HepG2 (cell line): ENCODE results near the gene CCDC126. TPM values are rescaled to one million over a fixed set of nuclear protein-coding genes. Genes with fewer than 3 reads are reported as not detected.
A peak's percentile ranks its signal among the peaks of the same experiment; 100 is the strongest.

ENCODE experiments used
- GTF3A ChIP-seq: sonication (generic); formaldehyde crosslinking; conservative IDR thresholded peaks from 2 replicates; pipeline ENCODE4 v1.4.0; 2020; ENCODE audit warnings: mild to moderate bottlenecking, missing genetic modification reagents
- HDAC6 ChIP-seq: fragments of 200-600 bp; sonication (generic); IDR thresholded peaks from 2 replicates; pipeline ENCODE4 v1.7.0; 2017; ENCODE audit warnings: mild to moderate bottlenecking, antibody characterized with exemption, low read length, low read depth
- HOXA3 ChIP-seq: sonication (generic); formaldehyde crosslinking; IDR thresholded peaks from 2 replicates; pipeline ENCODE4 v1.5.0; 2020; ENCODE audit warnings: missing genetic modification reagents
- KLF15 ChIP-seq: sonication (generic); formaldehyde crosslinking; IDR thresholded peaks from 2 replicates; pipeline ENCODE4 v1.8.1; 2023; ENCODE audit warnings: borderline replicate concordance, mild to moderate bottlenecking, inconsistent platforms, missing genetic modification reagents, mixed read lengths
- MAFK ChIP-seq, 2 experiments: IDR thresholded peaks in 1 of 2; conservative IDR thresholded peaks in 1 of 2; 2 replicates each; pipeline ENCODE4 v1.6.1; 2011; ENCODE audit warnings: improper control_type of control experiment in 2 of 2, low read length in 2 of 2
- MIER2 ChIP-seq: IDR thresholded peaks from 2 replicates; pipeline ENCODE4 v1.6.1; 2016; ENCODE audit warnings: missing biosample characterization, missing genetic modification reagents
- MTF2 ChIP-seq: sonication (generic); formaldehyde crosslinking; IDR thresholded peaks from 2 replicates; pipeline ENCODE4 v1.5.0; 2020; ENCODE audit warnings: missing genetic modification reagents, borderline replicate concordance
- MYC ChIP-seq: sonication (generic); formaldehyde crosslinking; IDR thresholded peaks from 2 replicates; pipeline ENCODE4 v1.9.0; 2021; ENCODE audit warnings: missing genetic modification reagents, borderline replicate concordance
- PBX3 ChIP-seq: sonication (generic); formaldehyde crosslinking; IDR thresholded peaks from 2 replicates; pipeline ENCODE4 v1.8.1; 2023; ENCODE audit warnings: missing genetic modification reagents, inconsistent platforms, borderline replicate concordance
- PHB2 ChIP-seq: fragments of 450-650 bp; IDR thresholded peaks from 2 replicates; pipeline ENCODE4 v1.6.1; 2018; ENCODE audit not compliant: partially characterized antibody
- POGK ChIP-seq: sonication (generic); formaldehyde crosslinking; conservative IDR thresholded peaks from 2 replicates; pipeline ENCODE4 v1.8.0; 2022; ENCODE audit warnings: mild to moderate bottlenecking, moderate library complexity, missing genetic modification reagents
- RFX1 ChIP-seq: fragments of 450-650 bp; IDR thresholded peaks from 2 replicates; pipeline ENCODE4 v1.6.1; 2017
- SSRP1 ChIP-seq: IDR thresholded peaks from 2 replicates; pipeline ENCODE4 v1.6.1; 2016; ENCODE audit warnings: control low read depth
- U2AF1 ChIP-seq: fragments of 200-400 bp; formaldehyde crosslinking; optimal IDR thresholded peaks from 2 replicates; pipeline ENCODE3; 2017; ENCODE audit warnings: mild to moderate bottlenecking, low read depth, low read length
- ZFP36 ChIP-seq: fragments of 150-350 bp; IDR thresholded peaks from 2 replicates; pipeline ENCODE4 v1.6.1; 2018; ENCODE audit warnings: borderline replicate concordance, low read length, low read depth; ENCODE audit not compliant: partially characterized antibody
- ZNF317 ChIP-seq: sonication (generic); formaldehyde crosslinking; IDR thresholded peaks from 2 replicates; pipeline ENCODE4 v1.5.0; 2020; ENCODE audit warnings: mild to moderate bottlenecking, missing genetic modification reagents
- ZNF451 ChIP-seq: sonication (generic); formaldehyde crosslinking; IDR thresholded peaks from 2 replicates; pipeline ENCODE4 v1.5.0; 2020; ENCODE audit warnings: mild to moderate bottlenecking, missing genetic modification reagents
- ZNF510 ChIP-seq: sonication (generic); formaldehyde crosslinking; IDR thresholded peaks from 2 replicates; pipeline ENCODE4 v1.4.0; 2020; ENCODE audit warnings: low read depth, mild to moderate bottlenecking, missing genetic modification reagents
- ZNF747 ChIP-seq: sonication (generic); formaldehyde crosslinking; IDR thresholded peaks from 2 replicates; pipeline ENCODE4 v1.8.1; 2023; ENCODE audit warnings: missing genetic modification reagents, mild to moderate bottlenecking, borderline replicate concordance
- ZXDC ChIP-seq: sonication (generic); formaldehyde crosslinking; IDR thresholded peaks from 2 replicates; pipeline ENCODE4 v1.5.0; 2020; ENCODE audit warnings: mild to moderate bottlenecking, missing genetic modification reagents
- polyA plus RNA-seq, 8 experiments: library from polyadenylated mRNA; depleted of rRNA in 3 of 8; stranded (reverse) in 7 of 8; unstranded in 1 of 8; fragments of >200 nt; fragmentation: Illumina TruSeq in 4 of 8; extraction: Trizol in 4 of 8; gene quantifications; 2 replicates each; pipeline versions ENCODE4 v1.2.1 to v1.2.3, GENCODE V29; 2011 to 2016; ENCODE audit warnings: low read depth in 4 of 8, missing spikeins in 1 of 8, mixed read lengths in 1 of 8; ENCODE audit not compliant: insufficient read depth in 1 of 8
- total RNA-seq, 5 experiments: library from RNA; depleted of rRNA; stranded (reverse); fragments of >200 nt; fragmentation: Illumina TruSeq; extraction: Trizol; gene quantifications; 2 replicates each; pipeline ENCODE4 v1.2.3, GENCODE V29; 2016; ENCODE audit warnings: low read depth in 1 of 5
- TF ChIP-seq, protein P1 (sequence below): sonication (generic); formaldehyde crosslinking; IDR thresholded peaks from 2 replicates; pipeline ENCODE4 v1.4.0; 2020; ENCODE audit warnings: missing genetic modification reagents

CCDC126 gene
- total and polyA plus RNA-seq, 2 of the 13 experiments (the other 11 are each of a cell fraction or from before 2014, with no cell fraction given) = 3.5 to 9.3 TPM

DNA sequence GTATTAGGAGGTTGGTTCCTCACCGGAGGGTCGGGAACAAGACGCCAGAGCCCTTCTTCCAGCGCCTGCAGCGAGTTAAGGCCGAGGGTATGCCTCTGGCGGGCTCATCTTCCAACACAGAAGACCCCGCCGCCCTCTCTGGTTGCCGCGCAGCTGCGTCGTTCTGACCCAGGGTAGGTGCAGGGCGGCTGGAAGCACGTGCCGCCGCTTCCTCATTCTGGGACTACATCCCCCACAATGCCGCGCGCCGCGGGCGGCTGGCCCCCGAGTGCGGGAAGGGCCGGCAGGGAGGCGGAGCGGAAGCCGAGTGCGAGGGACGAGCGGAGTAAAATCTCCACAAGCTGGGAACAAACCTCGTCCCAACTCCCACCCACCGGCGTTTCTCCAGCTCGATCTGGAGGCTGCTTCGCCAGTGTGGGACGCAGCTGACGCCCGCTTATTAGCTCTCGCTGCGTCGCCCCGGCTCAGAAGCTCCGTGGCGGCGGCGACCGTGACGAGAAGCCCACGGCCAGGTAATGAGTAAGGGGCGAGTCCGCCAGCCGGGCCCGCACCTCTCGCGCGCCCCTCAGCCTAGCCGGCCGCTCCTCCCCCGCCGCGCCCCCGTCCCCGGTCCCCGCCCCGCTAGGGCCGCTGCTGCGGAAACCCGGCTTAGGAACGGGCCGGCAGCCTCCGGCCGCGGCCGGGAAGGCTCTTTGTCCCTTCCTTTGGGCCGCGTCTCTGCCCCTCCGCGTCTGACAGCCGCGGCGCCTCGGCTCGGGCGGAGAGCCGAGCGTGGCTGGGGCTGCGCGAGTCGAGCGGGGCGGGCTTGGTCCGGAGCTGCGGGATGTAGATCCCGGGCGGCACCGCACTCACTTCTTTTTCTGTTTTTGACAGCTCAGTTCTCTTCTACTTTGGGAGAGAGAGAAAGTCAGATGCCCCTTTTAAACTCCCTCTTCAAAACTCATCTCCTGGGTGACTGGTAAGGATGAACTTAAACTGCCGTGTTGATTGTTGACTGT lies at the start of gene CCDC126 (continued):
- TF ChIP-seq ZNF747 (CRISPR knock-in tag) (no peak), MTF2 (0 out of 2 replicates have a peak, but pooled peaks have one; percentile 74), U2AF1 (no peak), ZFP36 (no peak), ZXDC (CRISPR knock-in tag) (no peak; the same call in 1 of the 2 replicates), ZNF451 (CRISPR knock-in tag) (peak; percentile 69; the same call in 1 of the 2 replicates), RFX1 (no peak), HOXA3 (CRISPR knock-in tag) (peak; percentile 77; the same call in 1 of the 2 replicates), POGK (CRISPR knock-in tag) (peak; percentile 83), PHB2 (no peak), HDAC6 (no peak), MYC (CRISPR knock-in tag) (peak; percentile 94), MIER2 (peak; percentile 72; the same call in 1 of the 2 replicates), PBX3 (CRISPR knock-in tag) (no peak), KLF15 (CRISPR knock-in tag) (0 out of 2 replicates have a peak, but pooled peaks have one; percentile 66), GTF3A (0 out of 2 replicates have a peak, but pooled peaks have one; percentile 12), SSRP1 (0 out of 2 replicates have a peak, but pooled peaks have one; percentile 56), ZNF317 (CRISPR knock-in tag) (peak; percentile 59), MAFK (conservative IDR thresholded peaks at IDR 0.05 in 1 of 2, IDR thresholded peaks at IDR 0.05 in 1 of 2; ENCODE audit: low read length in 2 of 2) (no peak), ZNF510 (CRISPR knock-in tag) (no peak)
- TF ChIP-seq, protein P1, sequence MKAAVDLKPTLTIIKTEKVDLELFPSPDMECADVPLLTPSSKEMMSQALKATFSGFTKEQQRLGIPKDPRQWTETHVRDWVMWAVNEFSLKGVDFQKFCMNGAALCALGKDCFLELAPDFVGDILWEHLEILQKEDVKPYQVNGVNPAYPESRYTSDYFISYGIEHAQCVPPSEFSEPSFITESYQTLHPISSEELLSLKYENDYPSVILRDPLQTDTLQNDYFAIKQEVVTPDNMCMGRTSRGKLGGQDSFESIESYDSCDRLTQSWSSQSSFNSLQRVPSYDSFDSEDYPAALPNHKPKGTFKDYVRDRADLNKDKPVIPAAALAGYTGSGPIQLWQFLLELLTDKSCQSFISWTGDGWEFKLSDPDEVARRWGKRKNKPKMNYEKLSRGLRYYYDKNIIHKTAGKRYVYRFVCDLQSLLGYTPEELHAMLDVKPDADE = no peak
